Sigmoid colon (tissue), 7 donors: ENCODE results near the gene SLC39A2. TPM values are rescaled to one million over a fixed set of nuclear protein-coding genes. Genes with fewer than 3 reads are reported as not detected.
A peak's percentile ranks its signal among the peaks of the same experiment; 100 is the strongest.
"Not testable (repeated sequence)": the region's sequence is repeated elsewhere in the genome, so short reads cannot be mapped to it uniquely, and the experiment has no call there.

ENCODE experiments used
- DNase-seq: peaks from one replicate; pipeline ENCODE4 v3.0.0-alpha.2; 2019
- H3K27ac ChIP-seq, 4 donors: fragments of 200-600 bp; sonication (generic); one replicate each; pipeline ENCODE4 v1.5.1; 2016 to 2019; ENCODE audit warnings: mild to moderate bottlenecking in 1 of 4
- H3K27me3 ChIP-seq, 3 donors: fragments of 200-600 bp; sonication (generic); one replicate each; pipeline ENCODE4 v1.5.1; 2019; ENCODE audit warnings: mild to moderate bottlenecking in 1 of 3
- H3K36me3 ChIP-seq, 4 donors: fragments of 200-600 bp; sonication (generic); one replicate each; pipeline ENCODE4 v1.5.1; 2016 to 2019
- H3K4me1 ChIP-seq, 4 donors: fragments of 200-600 bp; sonication (generic); one replicate each; pipeline ENCODE4 v1.5.1; 2017 to 2019
- H3K4me3 ChIP-seq, 4 donors: fragments of 200-600 bp; sonication (generic); one replicate each; pipeline ENCODE4 v1.5.1; 2017 to 2019; ENCODE audit warnings: mild to moderate bottlenecking in 2 of 4, moderate library complexity in 1 of 4
- H3K9me3 ChIP-seq, 4 donors: fragments of 200-600 bp in 3 of 4; sonication (generic) in 3 of 4; one replicate each; pipeline versions ENCODE4 v1.5.1 to v1.6.1; 2013 to 2019
- EP300 ChIP-seq, 4 donors: sonication (generic); formaldehyde crosslinking; IDR thresholded peaks; one replicate each; pipeline ENCODE4 v1.6.1; 2017; ENCODE audit warnings: antibody characterized with exemption in 4 of 4
- POLR2A ChIP-seq, 2 donors: fragments of 450-650 bp; IDR thresholded peaks; one replicate each; pipeline ENCODE4 v1.6.1; 2016; ENCODE audit warnings: antibody characterized with exemption in 2 of 2, mild to moderate bottlenecking in 2 of 2, moderate library complexity in 2 of 2
- POLR2AphosphoS5 ChIP-seq, 4 donors: sonication (generic); formaldehyde crosslinking; IDR thresholded peaks; one replicate each; pipeline ENCODE4 v1.6.1; 2017; ENCODE audit warnings: antibody characterized with exemption in 4 of 4
- WGBS, 2 donors: extraction: QIAGEN DNeasy Blood & Tissue Kit; methylation state at CpG; one replicate each; pipeline ENCODE4 v1.1.7; 2013; 5-methylcytosine and 5-hydroxymethylcytosine counted together
- intact Hi-C: fragments of 100-400 bp; cut with DNase I; formaldehyde crosslinking; loops from one replicate; pipeline ENCODE4 v1.15.1; 2023
- polyA plus RNA-seq, 3 donors: library from polyadenylated mRNA; stranded (reverse); fragments of 200-250 nt; gene quantifications; one replicate each; pipeline ENCODE4 v1.2.3, GENCODE V29; 2013
- total RNA-seq, 4 donors: library from RNA; depleted of rRNA; stranded (reverse); fragments of >200 nt; gene quantifications; one replicate each; pipeline ENCODE4 v1.1.0, GENCODE V29; 2016
- TF ChIP-seq, protein P1 (sequence below), 4 experiments: fragments of 450-650 bp in 3 of 4; fragments of 200-600 bp in 1 of 4; IDR thresholded peaks; one replicate each; pipeline ENCODE4 v1.5.1; 2016 to 2019; ENCODE audit warnings: antibody characterized with exemption in 4 of 4, mild to moderate bottlenecking in 3 of 4, moderate library complexity in 2 of 4
- donor health status: healthy with polysubstance abuse.
- donor health status: Bipolar disorder and iron deficiency.
- donor health status: healthy.

The SLC39A2 gene
- total and polyA plus RNA-seq, 7 donors, result 1.2 TPM; not detected in 6

DNA sequence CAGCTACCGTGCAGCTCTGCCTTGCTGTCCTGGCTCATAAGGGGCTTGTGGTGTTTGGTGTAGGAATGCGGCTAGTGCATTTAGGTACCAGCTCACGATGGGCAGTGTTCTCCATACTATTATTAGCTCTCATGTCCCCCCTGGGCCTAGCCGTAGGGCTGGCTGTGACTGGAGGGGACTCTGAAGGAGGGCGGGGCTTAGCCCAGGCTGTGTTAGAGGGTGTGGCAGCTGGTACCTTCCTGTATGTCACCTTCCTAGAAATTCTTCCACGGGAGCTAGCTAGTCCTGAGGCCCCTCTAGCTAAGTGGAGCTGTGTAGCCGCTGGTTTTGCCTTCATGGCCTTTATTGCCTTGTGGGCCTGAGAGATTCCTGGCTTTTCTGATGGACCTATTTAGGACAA, 2.1 kb downstream of the SLC39A2 start:
- no peak overlapping the region for H3K27ac ChIP-seq
- 34 to 71% methylated on average over 7 of the region's 7 CpGs for WGBS, 2 donors
- H3K9me3 ChIP-seq, result no peaks in the 10 kb centered on the region
- no peak for DNase-seq
- no peak overlapping the region for H3K4me3 ChIP-seq
- no peaks in the 10 kb centered on the region for H3K27me3 ChIP-seq
- peaks cover 0 to 12% (median 9%) of the 10 kb centered on the region in 4 donors for H3K4me1 ChIP-seq
- H3K36me3 ChIP-seq, result peaks cover 7 to 15% (median 11%) of the 10 kb centered on the region in 4 donors
- intact Hi-C loops, result no loop called here
- TF ChIP-seq EP300 (IDR thresholded peaks at IDR 0.05) (no peak), POLR2AphosphoS5 (IDR thresholded peaks at IDR 0.05) (no peak), POLR2A (IDR thresholded peaks at IDR 0.05) (no peak)
- TF ChIP-seq, protein P1, sequence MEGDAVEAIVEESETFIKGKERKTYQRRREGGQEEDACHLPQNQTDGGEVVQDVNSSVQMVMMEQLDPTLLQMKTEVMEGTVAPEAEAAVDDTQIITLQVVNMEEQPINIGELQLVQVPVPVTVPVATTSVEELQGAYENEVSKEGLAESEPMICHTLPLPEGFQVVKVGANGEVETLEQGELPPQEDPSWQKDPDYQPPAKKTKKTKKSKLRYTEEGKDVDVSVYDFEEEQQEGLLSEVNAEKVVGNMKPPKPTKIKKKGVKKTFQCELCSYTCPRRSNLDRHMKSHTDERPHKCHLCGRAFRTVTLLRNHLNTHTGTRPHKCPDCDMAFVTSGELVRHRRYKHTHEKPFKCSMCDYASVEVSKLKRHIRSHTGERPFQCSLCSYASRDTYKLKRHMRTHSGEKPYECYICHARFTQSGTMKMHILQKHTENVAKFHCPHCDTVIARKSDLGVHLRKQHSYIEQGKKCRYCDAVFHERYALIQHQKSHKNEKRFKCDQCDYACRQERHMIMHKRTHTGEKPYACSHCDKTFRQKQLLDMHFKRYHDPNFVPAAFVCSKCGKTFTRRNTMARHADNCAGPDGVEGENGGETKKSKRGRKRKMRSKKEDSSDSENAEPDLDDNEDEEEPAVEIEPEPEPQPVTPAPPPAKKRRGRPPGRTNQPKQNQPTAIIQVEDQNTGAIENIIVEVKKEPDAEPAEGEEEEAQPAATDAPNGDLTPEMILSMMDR (IDR thresholded peaks at IDR 0.05), result no peak

DNA sequence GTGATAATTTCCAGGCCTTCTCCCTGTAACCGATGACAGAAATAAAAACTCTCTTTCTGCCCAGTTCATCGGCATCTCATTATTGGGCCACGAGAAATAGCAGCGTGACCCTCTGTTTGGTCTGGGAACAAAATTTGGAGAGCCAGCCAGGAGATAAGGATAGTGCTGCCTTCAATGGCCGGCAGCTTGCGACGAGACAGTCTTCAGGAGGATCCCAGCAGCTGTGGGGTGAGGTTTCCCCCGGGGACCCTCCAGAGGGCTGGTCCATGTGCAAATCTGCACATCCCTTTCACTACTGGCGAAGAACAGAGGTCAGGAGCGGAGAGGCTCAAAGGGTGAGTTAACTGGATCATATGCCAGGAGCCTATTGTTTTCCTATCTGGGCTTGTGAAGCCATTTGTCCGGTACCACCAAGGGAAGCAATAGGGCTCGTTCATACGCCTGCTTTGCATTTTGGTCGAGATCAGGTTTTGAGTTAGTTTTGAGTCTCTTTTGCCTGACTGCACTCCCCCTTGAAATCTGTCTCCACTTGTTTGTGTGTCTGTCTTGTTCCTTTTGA, 4.8 kb downstream of the SLC39A2 start:
- TF ChIP-seq EP300 (IDR thresholded peaks at IDR 0.05), result no peak
- TF ChIP-seq POLR2AphosphoS5 (IDR thresholded peaks at IDR 0.05), result no peak
- TF ChIP-seq POLR2A (IDR thresholded peaks at IDR 0.05), result no peak
- TF ChIP-seq, protein P1 (IDR thresholded peaks at IDR 0.05), result no peak
- Histone ChIP-seq H3K4me3 (no peak overlapping the region), H3K9me3 (no peaks in the 10 kb centered on the region), H3K27me3 (no peaks in the 10 kb centered on the region), H3K27ac (no peak overlapping the region), H3K4me1 (peaks cover 0 to 8% (median 7%) of the 10 kb centered on the region in 4 donors), H3K36me3 (no peaks in the 10 kb centered on the region)
- DNase-seq, result no peak
- intact Hi-C loops, result no loop called here
- 48 to 84% methylated on average over 14 of the region's 14 CpGs for WGBS, 2 donors

- not testable (repeated sequence) for H3K9me3 ChIP-seq, H3K36me3 ChIP-seq, H3K4me3 ChIP-seq, DNase-seq, H3K27me3 ChIP-seq, H3K4me1 ChIP-seq
- H3K27ac ChIP-seq, result peak overlapping the region in 3 of 4 donors; percentile 27 to 50 (median 34)
- intact Hi-C loops, result loop anchor here (5.0 kb wide), 1 partner anchor 98 kb away; no protein-coding TSS in a partner anchor
- 21 to 65% methylated on average over 3 of the region's 3 CpGs for WGBS, 2 donors
Measured at GRCh38 chr14:21009721-21010120, 10.6 kb downstream of the SLC39A2 start.

- intact Hi-C loops, result loop anchor here (5.0 kb wide), 1 partner anchor 96 kb away; no protein-coding TSS in a partner anchor
- no peaks in the 10 kb centered on the region for H3K9me3 ChIP-seq
- no peaks in the 10 kb centered on the region for H3K27me3 ChIP-seq
- no peak overlapping the region for H3K27ac ChIP-seq
- TF ChIP-seq EP300 (IDR thresholded peaks at IDR 0.05), result no peak
- TF ChIP-seq, protein P1 (IDR thresholded peaks at IDR 0.05), result no peak
- no peak for TF ChIP-seq POLR2A (IDR thresholded peaks at IDR 0.05)
- no peak for TF ChIP-seq POLR2AphosphoS5 (IDR thresholded peaks at IDR 0.05)
- no peaks in the 10 kb centered on the region for H3K36me3 ChIP-seq
- 42 to 68% methylated on average over 1 of the region's 1 CpG for WGBS, 2 donors
- no peak overlapping the region for H3K4me3 ChIP-seq
- no peak for DNase-seq
- H3K4me1 ChIP-seq, result peaks cover 0 to 14% (median 5%) of the 10 kb centered on the region in 4 donors
Measured at GRCh38 chr14:21011136-21011535, 12.0 kb downstream of the SLC39A2 start.

DNA sequence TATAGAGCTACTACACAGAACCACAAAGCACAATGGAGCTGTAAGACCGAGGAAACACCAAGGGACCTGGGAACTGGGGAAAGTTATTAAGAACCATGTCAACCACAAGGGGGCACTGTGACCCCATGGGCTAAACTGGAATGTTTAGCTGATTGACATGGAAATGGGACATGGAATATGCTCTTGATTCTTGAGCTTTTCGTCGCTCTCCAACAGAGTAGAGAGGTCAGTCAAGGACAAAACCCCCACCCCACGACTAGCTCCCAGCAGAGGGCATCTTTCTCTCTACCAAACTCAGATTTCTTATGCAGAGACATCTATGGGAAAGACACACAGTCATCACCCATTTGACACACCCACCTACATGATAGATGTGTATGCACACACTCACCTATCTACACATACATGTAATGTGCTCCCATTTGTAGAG, 15.7 kb downstream of the SLC39A2 start:
- intact Hi-C loops, result loop anchor here (1.0 to 5.0 kb wide), 3 partner anchors 26 to 93 kb away; no protein-coding TSS in a partner anchor
- H3K9me3 ChIP-seq, result no peaks in the 10 kb centered on the region
- peak; percentile 8 to 70 (median 46) for TF ChIP-seq POLR2AphosphoS5 (IDR thresholded peaks at IDR 0.05)
- TF ChIP-seq EP300 (IDR thresholded peaks at IDR 0.05), result no peak
- no peak for TF ChIP-seq POLR2A (IDR thresholded peaks at IDR 0.05)
- TF ChIP-seq, protein P1 (IDR thresholded peaks at IDR 0.05), result peak; percentile 93 to 96 (median 94)
- WGBS, 2 donors, result 1% methylated on average over 4 of the region's 4 CpGs
- H3K27ac ChIP-seq, result peak overlapping the region in 1 of 4 donors; percentile 12
- H3K4me3 ChIP-seq, result no peak overlapping the region
- H3K36me3 ChIP-seq, result peaks cover 3 to 34% (median 21%) of the 10 kb centered on the region in 4 donors
- H3K4me1 ChIP-seq, result peaks cover 0 to 14% (median 3%) of the 10 kb centered on the region in 4 donors
- no peaks in the 10 kb centered on the region for H3K27me3 ChIP-seq
- peak; percentile 93 for DNase-seq
